Upper lobe of left lung (tissue), 4 donors: ENCODE measurements around the gene DMGDH.

Experiments used
- POLR2AphosphoS5 ChIP-seq, 2 donors: sonication (generic); formaldehyde crosslinking; IDR thresholded peaks; one replicate each; pipeline ENCODE4 v1.5.1; 2017; ENCODE audit warnings: antibody characterized with exemption in 2 of 2
- TF ChIP-seq, protein P1 (sequence below), 6 experiments: fragments of 450-650 bp in 4 of 6; fragments of 200-600 bp in 2 of 6; sonication (generic) in 2 of 6; IDR thresholded peaks; one replicate each; pipeline ENCODE4 v1.5.1; 2016 to 2019; ENCODE audit warnings: antibody characterized with exemption in 6 of 6

- TF ChIP-seq, protein P1, sequence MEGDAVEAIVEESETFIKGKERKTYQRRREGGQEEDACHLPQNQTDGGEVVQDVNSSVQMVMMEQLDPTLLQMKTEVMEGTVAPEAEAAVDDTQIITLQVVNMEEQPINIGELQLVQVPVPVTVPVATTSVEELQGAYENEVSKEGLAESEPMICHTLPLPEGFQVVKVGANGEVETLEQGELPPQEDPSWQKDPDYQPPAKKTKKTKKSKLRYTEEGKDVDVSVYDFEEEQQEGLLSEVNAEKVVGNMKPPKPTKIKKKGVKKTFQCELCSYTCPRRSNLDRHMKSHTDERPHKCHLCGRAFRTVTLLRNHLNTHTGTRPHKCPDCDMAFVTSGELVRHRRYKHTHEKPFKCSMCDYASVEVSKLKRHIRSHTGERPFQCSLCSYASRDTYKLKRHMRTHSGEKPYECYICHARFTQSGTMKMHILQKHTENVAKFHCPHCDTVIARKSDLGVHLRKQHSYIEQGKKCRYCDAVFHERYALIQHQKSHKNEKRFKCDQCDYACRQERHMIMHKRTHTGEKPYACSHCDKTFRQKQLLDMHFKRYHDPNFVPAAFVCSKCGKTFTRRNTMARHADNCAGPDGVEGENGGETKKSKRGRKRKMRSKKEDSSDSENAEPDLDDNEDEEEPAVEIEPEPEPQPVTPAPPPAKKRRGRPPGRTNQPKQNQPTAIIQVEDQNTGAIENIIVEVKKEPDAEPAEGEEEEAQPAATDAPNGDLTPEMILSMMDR (IDR thresholded peaks at IDR 0.05) = no peak
- no peak for TF ChIP-seq POLR2AphosphoS5 (IDR thresholded peaks at IDR 0.05)
These were observed 39.3 kb upstream of the DMGDH start for GRCh38 chr5:79108792-79109191.
